Measurements from ENCODE around the gene PTPN4. TPM values are rescaled to one million over a fixed set of nuclear protein-coding genes. Genes with fewer than 3 reads are reported as not detected.

Gene PTPN4
- total RNA-seq, 1 experiment from 2014 or later, result 52.4 TPM

DNA sequence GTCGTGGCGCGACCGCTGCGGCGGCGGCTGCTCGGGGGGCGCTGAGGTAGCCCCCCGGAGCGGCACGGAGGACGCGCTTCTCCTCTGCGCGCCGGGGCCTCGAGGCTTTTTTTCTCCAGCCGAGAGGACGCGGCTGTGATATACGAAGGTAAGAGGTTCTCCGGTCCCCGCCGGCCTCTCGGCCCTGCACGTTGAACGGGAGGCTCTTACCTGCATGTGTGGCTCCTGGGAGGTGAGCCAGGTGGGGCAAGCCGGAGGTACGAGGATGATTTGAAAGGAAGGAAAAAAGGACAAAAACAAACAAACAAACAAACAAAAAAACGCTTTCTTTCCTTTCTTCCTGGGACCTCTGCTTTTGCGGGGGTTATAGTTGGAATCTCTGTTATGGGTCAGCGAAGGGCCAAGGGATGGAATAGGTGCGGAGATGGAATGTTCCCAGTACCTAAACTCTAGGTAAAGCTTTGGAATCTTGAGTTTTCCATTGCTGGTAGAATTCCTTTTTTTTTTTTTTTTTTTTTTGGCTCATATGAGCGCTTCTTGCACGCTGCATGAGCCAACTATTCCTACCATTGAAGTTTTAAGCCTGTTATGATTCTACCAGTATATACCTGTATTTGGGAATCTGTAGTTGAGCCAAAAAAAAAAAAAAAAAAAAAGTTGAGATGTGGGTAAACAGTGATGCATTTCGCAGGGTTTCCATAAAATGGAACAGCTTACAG, 674 bp downstream of the PTPN4 start:
- CTCF ChIA-PET, result interaction anchor here (0.7 to 1.4 kb wide), 6 partner anchors 10 to 793 kb away, joined by 3 to 10 read pairs (median 4); no protein-coding TSS in a partner anchor
- no peak for DNase-seq
- H3K27me3 Mint-ChIP-seq (ENCODE audit: unreplicated experiment), result no peaks in the 10 kb centered on the region
- no TSS peak for BruUV-seq (replicated peaks)
- intact Hi-C loops (cut with micrococcal nuclease; ENCODE audit: unreplicated experiment), result loop anchor here (5.0 kb wide), 2 partner anchors 42 to 112 kb away; no protein-coding TSS in a partner anchor
- TF ChIP-seq, protein P1, sequence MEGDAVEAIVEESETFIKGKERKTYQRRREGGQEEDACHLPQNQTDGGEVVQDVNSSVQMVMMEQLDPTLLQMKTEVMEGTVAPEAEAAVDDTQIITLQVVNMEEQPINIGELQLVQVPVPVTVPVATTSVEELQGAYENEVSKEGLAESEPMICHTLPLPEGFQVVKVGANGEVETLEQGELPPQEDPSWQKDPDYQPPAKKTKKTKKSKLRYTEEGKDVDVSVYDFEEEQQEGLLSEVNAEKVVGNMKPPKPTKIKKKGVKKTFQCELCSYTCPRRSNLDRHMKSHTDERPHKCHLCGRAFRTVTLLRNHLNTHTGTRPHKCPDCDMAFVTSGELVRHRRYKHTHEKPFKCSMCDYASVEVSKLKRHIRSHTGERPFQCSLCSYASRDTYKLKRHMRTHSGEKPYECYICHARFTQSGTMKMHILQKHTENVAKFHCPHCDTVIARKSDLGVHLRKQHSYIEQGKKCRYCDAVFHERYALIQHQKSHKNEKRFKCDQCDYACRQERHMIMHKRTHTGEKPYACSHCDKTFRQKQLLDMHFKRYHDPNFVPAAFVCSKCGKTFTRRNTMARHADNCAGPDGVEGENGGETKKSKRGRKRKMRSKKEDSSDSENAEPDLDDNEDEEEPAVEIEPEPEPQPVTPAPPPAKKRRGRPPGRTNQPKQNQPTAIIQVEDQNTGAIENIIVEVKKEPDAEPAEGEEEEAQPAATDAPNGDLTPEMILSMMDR (IDR thresholded peaks at IDR 0.05; ENCODE audit: unreplicated experiment), result no peak
- H3K4me1 Mint-ChIP-seq (ENCODE audit: low read depth, unreplicated experiment), result peaks cover 9% of the 10 kb centered on the region
- H3K4me3 Mint-ChIP-seq (ENCODE audit: low read depth, unreplicated experiment), result peak overlapping the region; percentile 90
- H3K36me3 Mint-ChIP-seq (ENCODE audit: insufficient read depth, unreplicated experiment), result peaks cover 31% of the 10 kb centered on the region
- no peaks in the 10 kb centered on the region for H3K9me3 Mint-ChIP-seq (ENCODE audit: low read depth, unreplicated experiment)
- peak overlapping the region; percentile 91 for H3K27ac Mint-ChIP-seq (ENCODE audit: unreplicated experiment)

DNA sequence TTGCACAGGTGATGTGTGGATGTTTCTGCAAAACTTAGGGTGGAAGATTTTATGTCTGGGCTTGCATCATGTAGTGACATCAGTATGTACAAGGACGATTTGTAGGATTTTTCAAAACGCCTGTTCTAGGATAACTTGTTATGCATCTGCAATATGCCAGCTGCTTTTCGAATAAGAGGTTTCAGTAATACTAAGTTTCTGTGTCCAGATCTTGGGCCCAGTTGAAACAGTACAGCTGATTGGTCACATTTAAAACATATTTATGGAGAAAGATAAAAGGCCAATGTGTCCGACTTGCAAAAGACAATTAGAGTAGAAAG, 1.2 kb downstream of the PTPN4 start:
- DNase-seq, result no peak
- H3K4me1 Mint-ChIP-seq (ENCODE audit: low read depth, unreplicated experiment), result peaks cover 9% of the 10 kb centered on the region
- CTCF ChIA-PET, result interaction anchor here (0.7 kb wide), 2 partner anchors 280 to 792 kb away, joined by 3 to 9 read pairs; no protein-coding TSS in a partner anchor
- H3K27me3 Mint-ChIP-seq (ENCODE audit: unreplicated experiment), result no peaks in the 10 kb centered on the region
- peak overlapping the region; percentile 91 for H3K27ac Mint-ChIP-seq (ENCODE audit: unreplicated experiment)
- H3K36me3 Mint-ChIP-seq (ENCODE audit: insufficient read depth, unreplicated experiment), result peaks cover 31% of the 10 kb centered on the region
- BruUV-seq (replicated peaks), result TSS peak; percentile 47
- H3K9me3 Mint-ChIP-seq (ENCODE audit: low read depth, unreplicated experiment), result no peaks in the 10 kb centered on the region
- TF ChIP-seq, protein P1 (IDR thresholded peaks at IDR 0.05; ENCODE audit: unreplicated experiment), result no peak
- intact Hi-C loops (cut with micrococcal nuclease; ENCODE audit: unreplicated experiment), result loop anchor here (5.0 kb wide), 2 partner anchors 41 to 111 kb away; no protein-coding TSS in a partner anchor
- peak overlapping the region; percentile 90 for H3K4me3 Mint-ChIP-seq (ENCODE audit: low read depth, unreplicated experiment)

DNA sequence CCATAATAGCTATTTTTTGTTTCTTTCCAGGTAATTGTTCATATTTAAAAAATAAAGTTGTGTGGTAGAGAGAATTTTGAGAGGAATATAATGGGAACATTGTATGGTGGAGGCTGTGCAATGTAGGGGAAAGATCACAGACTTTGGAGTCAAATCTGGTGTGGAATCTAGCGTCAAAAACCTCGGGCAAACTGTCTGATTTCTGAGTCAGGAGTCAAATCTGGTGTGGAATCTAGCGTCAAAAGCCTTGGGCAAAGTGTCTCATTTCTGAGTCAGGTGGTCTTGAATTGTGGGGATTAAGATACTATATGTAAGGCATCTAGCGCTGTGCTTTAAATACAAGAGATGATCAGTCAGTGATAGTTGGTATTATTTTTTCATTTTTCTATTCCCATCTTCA, 5.1 kb downstream of the PTPN4 start:
- peak overlapping the region; percentile 65 for H3K27ac Mint-ChIP-seq (ENCODE audit: unreplicated experiment)
- CTCF ChIA-PET, result interaction anchor here (0.6 kb wide), 1 partner anchor 583 kb away, joined by 3 read pairs; no protein-coding TSS in a partner anchor
- intact Hi-C loops (cut with micrococcal nuclease; ENCODE audit: unreplicated experiment), result loop anchor here (5.0 kb wide), 2 partner anchors 37 to 107 kb away; no protein-coding TSS in a partner anchor
- no peaks in the 10 kb centered on the region for H3K9me3 Mint-ChIP-seq (ENCODE audit: low read depth, unreplicated experiment)
- peak overlapping the region; percentile 90 for H3K4me3 Mint-ChIP-seq (ENCODE audit: low read depth, unreplicated experiment)
- H3K36me3 Mint-ChIP-seq (ENCODE audit: insufficient read depth, unreplicated experiment), result peaks cover 23% of the 10 kb centered on the region
- DNase-seq, result no peak
- H3K4me1 Mint-ChIP-seq (ENCODE audit: low read depth, unreplicated experiment), result no peaks in the 10 kb centered on the region
- BruUV-seq (replicated peaks), result no TSS peak
- TF ChIP-seq, protein P1 (IDR thresholded peaks at IDR 0.05; ENCODE audit: unreplicated experiment), result no peak
- H3K27me3 Mint-ChIP-seq (ENCODE audit: unreplicated experiment), result no peaks in the 10 kb centered on the region

DNA sequence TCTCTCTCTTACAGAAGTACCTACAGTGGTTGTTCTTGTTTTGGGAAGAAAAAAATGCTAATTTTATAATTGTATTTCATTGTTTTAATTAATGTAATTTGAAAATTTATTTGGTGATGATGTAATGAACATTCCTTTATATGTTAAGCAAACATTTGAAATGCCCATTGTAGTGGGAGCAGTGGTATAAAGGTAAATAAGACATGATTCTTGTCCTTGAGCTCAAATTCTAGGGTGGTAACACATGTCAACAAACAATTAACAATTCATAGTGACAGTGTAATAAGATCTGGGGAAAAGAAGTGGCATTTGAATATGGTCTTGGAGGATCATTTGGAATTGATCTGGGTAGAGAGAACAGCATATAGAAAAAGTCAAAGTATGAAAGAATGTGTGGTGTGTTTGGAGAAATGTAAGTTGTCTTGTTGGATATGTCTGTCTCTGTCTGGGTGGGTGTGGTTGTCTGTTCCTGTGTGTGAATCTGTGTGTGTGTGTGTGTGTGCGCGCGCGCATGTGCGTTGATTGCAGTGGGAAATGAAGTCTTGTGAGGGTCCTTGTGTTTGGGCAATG, 5.8 kb downstream of the PTPN4 start:
- H3K27ac Mint-ChIP-seq (ENCODE audit: unreplicated experiment), result peak overlapping the region; percentile 42
- peak overlapping the region; percentile 90 for H3K4me3 Mint-ChIP-seq (ENCODE audit: low read depth, unreplicated experiment)
- peaks cover 16% of the 10 kb centered on the region for H3K36me3 Mint-ChIP-seq (ENCODE audit: insufficient read depth, unreplicated experiment)
- no peaks in the 10 kb centered on the region for H3K27me3 Mint-ChIP-seq (ENCODE audit: unreplicated experiment)
- TF ChIP-seq, protein P1 (IDR thresholded peaks at IDR 0.05; ENCODE audit: unreplicated experiment), result no peak
- H3K9me3 Mint-ChIP-seq (ENCODE audit: low read depth, unreplicated experiment), result no peaks in the 10 kb centered on the region
- no peak for DNase-seq
- H3K4me1 Mint-ChIP-seq (ENCODE audit: low read depth, unreplicated experiment), result no peaks in the 10 kb centered on the region
- CTCF ChIA-PET, result no interaction called here
- intact Hi-C loops (cut with micrococcal nuclease; ENCODE audit: unreplicated experiment), result no loop called here
- no TSS peak for BruUV-seq (replicated peaks)

All from Calu3 (cell line).